ACC112 (cell line): Measurements from ENCODE around the gene FAF1.

Experiments
- H2AFZ ChIP-seq: fragments of 200-600 bp; sonication (generic); one replicate; pipeline ENCODE4 v1.6.0; 2017; ENCODE audit warnings: antibody characterized with exemption, low read length; ENCODE audit not compliant: unreplicated experiment
- H3K27ac ChIP-seq: fragments of 200-600 bp; sonication (generic); 2 replicates; pipeline ENCODE4 v1.5.1; 2014; ENCODE audit warnings: low read depth, mild to moderate bottlenecking, antibody characterized with exemption, low read length, moderate library complexity
- H3K27me3 ChIP-seq: fragments of 200-600 bp; sonication (generic); 2 replicates; pipeline ENCODE4 v1.6.1; 2014; ENCODE audit warnings: mild to moderate bottlenecking, antibody characterized with exemption, low read length, moderate library complexity, mixed read lengths; ENCODE audit not compliant: insufficient read depth
- H3K36me3 ChIP-seq: fragments of 200-600 bp; sonication (generic); 2 replicates; pipeline ENCODE4 v1.6.1; 2016; ENCODE audit warnings: mild to moderate bottlenecking, antibody characterized with exemption, low read length, moderate library complexity, mixed read lengths; ENCODE audit not compliant: insufficient read depth
- H3K4me1 ChIP-seq: fragments of 200-600 bp; sonication (generic); one replicate; pipeline ENCODE4 v1.6.1; 2016; ENCODE audit warnings: low read length, mixed read lengths; ENCODE audit not compliant: insufficient read depth, unreplicated experiment, control insufficient read depth
- H3K4me3 ChIP-seq: fragments of 200-600 bp; sonication (generic); 2 replicates; pipeline ENCODE4 v1.5.1; 2014; ENCODE audit warnings: mild to moderate bottlenecking, low read depth, low read length
- H3K79me2 ChIP-seq: fragments of 200-600 bp; sonication (generic); one replicate; pipeline ENCODE4 v1.6.0; 2016; ENCODE audit warnings: low read length; ENCODE audit not compliant: control insufficient read depth, unreplicated experiment, insufficient read depth

FAF1 gene

GRCh38 chr1:50568782-50569181, 391.3 kb downstream of the FAF1 start:
- Histone ChIP-seq H3K79me2 (no peaks in the 10 kb centered on the region), H3K36me3 (no peaks in the 10 kb centered on the region), H3K27ac (no peak overlapping the region), H3K4me1 (no peaks in the 10 kb centered on the region), H2AFZ (no peak overlapping the region), H3K27me3 (no peaks in the 10 kb centered on the region), H3K4me3 (no peak overlapping the region)

DNA sequence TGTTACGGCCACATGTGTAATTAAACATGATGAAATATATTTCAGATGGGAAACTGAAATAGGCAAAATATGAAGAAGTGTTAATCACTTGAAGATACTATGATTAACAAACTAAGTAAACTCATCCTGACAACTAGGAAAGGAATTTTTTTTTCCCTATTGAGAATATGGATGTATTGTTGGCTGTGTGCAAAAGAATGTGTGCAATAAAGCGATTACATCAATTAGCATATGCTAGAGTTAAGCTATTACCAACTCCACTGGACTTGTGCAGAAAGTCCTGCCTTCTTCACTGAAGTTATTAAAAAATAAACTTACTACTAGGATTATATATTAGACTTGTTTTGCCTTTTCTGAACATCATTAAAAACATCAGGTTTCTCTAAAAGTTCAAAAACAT, 393.7 kb downstream of the FAF1 start:
- Histone ChIP-seq H3K36me3 (no peaks in the 10 kb centered on the region), H3K27ac (no peak overlapping the region), H3K4me3 (no peak overlapping the region), H2AFZ (no peak overlapping the region), H3K27me3 (no peaks in the 10 kb centered on the region), H3K79me2 (no peaks in the 10 kb centered on the region), H3K4me1 (no peaks in the 10 kb centered on the region)

GRCh38 chr1:50564417-50564816, 395.6 kb downstream of the FAF1 start:
- Histone ChIP-seq H3K36me3 (no peaks in the 10 kb centered on the region), H3K27ac (no peak overlapping the region), H3K27me3 (no peaks in the 10 kb centered on the region), H2AFZ (no peak overlapping the region), H3K4me3 (no peak overlapping the region), H3K79me2 (no peaks in the 10 kb centered on the region), H3K4me1 (no peaks in the 10 kb centered on the region)

- Histone ChIP-seq H3K27ac (no peak overlapping the region), H3K4me1 (no peaks in the 10 kb centered on the region), H2AFZ (no peak overlapping the region), H3K27me3 (no peaks in the 10 kb centered on the region), H3K79me2 (no peaks in the 10 kb centered on the region), H3K4me3 (no peak overlapping the region), H3K36me3 (no peaks in the 10 kb centered on the region)
Observed at GRCh38 chr1:50562106-50562505, 398.0 kb downstream of the FAF1 start.

DNA sequence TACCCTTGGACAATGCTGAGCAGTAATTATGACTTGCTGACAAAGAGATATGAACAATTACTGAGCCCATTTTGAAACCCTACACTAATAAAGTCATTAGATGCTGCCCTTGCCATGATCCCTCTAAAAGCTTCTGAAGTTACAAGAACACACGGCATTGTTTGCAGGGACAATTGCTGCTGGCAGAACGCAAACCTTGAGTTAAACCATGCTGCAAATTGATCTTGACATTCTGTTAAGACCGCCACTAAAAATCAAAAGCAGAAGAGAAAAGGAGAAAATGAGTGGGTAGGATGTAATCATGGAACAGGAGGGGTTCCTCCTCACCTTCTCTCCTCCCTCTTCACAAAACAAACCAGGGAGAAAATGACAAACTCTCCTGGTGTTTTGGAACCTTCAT, 400.6 kb downstream of the FAF1 start:
- Histone ChIP-seq H3K4me3 (no peak overlapping the region), H3K27ac (no peak overlapping the region), H3K27me3 (no peaks in the 10 kb centered on the region), H3K4me1 (peaks cover 4% of the 10 kb centered on the region), H3K79me2 (no peaks in the 10 kb centered on the region), H2AFZ (no peak overlapping the region), H3K36me3 (no peaks in the 10 kb centered on the region)

DNA sequence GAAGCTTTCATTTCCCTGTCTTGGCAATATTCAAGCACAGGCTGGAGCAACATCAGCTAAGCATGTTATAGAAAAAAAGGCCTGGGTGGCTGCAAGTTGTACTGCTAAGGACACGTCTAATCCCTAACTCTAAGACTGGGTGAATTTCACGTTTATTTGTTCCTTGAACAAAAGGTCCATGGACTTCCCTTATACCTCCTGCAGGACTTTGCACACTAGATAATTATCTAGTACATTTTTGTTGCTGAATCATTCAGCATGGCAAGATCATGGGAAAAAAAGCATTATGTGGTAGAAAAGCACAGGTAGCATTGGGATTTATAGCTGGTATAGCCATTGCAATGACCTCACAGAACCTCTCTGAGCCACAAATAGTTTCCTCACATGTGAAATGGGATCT, 406.1 kb downstream of the FAF1 start:
- Histone ChIP-seq H3K79me2 (no peaks in the 10 kb centered on the region), H3K4me3 (no peak overlapping the region), H2AFZ (no peak overlapping the region), H3K27me3 (no peaks in the 10 kb centered on the region), H3K4me1 (peaks cover 4% of the 10 kb centered on the region), H3K36me3 (no peaks in the 10 kb centered on the region), H3K27ac (no peak overlapping the region)

DNA sequence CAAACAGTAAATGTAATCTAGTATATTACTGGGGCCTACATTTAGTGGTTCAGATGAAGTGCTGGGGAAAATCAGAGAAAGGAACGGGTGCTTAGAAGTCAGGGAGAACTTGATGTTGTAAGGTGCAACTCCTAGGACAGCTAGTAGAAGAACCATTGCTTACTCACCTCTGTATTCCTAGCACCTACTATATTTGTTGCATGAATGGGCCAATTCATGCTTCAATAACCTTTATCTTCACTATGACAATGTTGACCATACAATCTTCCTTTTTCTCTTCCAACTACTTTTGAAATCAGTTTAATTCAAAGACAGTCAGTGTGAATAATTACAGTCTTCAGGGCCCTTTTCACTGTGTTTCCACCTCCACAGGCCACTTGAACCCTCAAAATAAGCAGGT, 411.8 kb downstream of the FAF1 start:
- Histone ChIP-seq H3K79me2 (no peaks in the 10 kb centered on the region), H3K4me3 (no peak overlapping the region), H3K36me3 (no peaks in the 10 kb centered on the region), H3K4me1 (no peaks in the 10 kb centered on the region), H3K27me3 (no peaks in the 10 kb centered on the region), H2AFZ (no peak overlapping the region), H3K27ac (no peak overlapping the region)

DNA sequence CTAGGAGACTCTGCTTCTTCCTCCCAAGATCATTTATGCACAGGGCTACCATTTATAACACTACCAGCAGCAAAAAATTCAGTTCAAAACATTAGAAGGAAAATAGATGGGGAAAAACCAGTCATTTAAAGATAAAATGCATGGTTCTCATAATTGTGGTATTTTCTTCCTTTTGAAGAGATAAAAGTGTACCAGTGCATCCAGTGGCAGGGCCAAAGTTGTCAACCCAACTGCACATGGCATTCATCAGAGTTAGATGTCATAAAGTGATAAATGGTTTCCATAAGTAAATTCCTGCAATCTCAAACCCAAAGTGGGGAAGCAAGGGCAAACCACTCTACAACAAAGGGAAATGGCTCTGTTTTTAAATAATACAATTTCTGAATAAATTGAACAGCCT, 417.7 kb downstream of the FAF1 start:
- no peaks in the 10 kb centered on the region for H3K4me1 ChIP-seq
- H3K36me3 ChIP-seq: no peaks in the 10 kb centered on the region
- no peak overlapping the region for H3K27ac ChIP-seq
- no peak overlapping the region for H2AFZ ChIP-seq
- no peaks in the 10 kb centered on the region for H3K79me2 ChIP-seq
- H3K4me3 ChIP-seq: no peak overlapping the region
- no peaks in the 10 kb centered on the region for H3K27me3 ChIP-seq

GRCh38 chr1:50538476-50538875, 421.6 kb downstream of the FAF1 start:
- no peaks in the 10 kb centered on the region for H3K27me3 ChIP-seq
- H3K36me3 ChIP-seq: no peaks in the 10 kb centered on the region
- H3K4me1 ChIP-seq: no peaks in the 10 kb centered on the region
- no peaks in the 10 kb centered on the region for H3K79me2 ChIP-seq
- no peak overlapping the region for H2AFZ ChIP-seq
- H3K27ac ChIP-seq: no peak overlapping the region
- no peak overlapping the region for H3K4me3 ChIP-seq

DNA sequence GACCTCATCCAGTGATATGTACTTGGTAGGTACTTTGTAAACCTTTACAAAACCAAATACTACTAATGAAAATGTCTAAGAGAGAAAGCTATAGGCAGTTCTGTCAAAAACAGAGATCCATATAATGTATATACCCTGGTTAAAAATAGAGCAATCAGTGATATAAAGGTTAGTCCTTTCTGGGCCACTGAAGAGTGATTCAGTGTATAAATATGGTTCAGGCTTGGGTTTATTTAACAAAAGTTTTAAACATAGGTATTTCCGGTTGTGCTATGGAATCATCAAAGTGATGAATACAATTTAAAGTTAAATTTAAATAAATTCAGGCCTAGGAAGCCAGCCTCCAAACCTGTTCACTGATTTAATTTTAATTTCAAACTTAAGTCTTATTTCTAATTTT, 428.5 kb downstream of the FAF1 start:
- H3K79me2 ChIP-seq: no peaks in the 10 kb centered on the region
- H3K27me3 ChIP-seq: no peaks in the 10 kb centered on the region
- H3K36me3 ChIP-seq: no peaks in the 10 kb centered on the region

GRCh38 chr1:50531027-50531426, 429.0 kb downstream of the FAF1 start:
- Histone ChIP-seq H2AFZ (no peak overlapping the region), H3K36me3 (no peaks in the 10 kb centered on the region), H3K79me2 (no peaks in the 10 kb centered on the region), H3K27ac (no peak overlapping the region), H3K4me3 (no peak overlapping the region), H3K27me3 (no peaks in the 10 kb centered on the region), H3K4me1 (no peaks in the 10 kb centered on the region)

More for the DNA sequence above, 428.5 kb downstream of the FAF1 start:
- Histone ChIP-seq H3K27ac (no peak overlapping the region), H3K4me3 (no peak overlapping the region), H2AFZ (no peak overlapping the region), H3K4me1 (no peaks in the 10 kb centered on the region)

- Histone ChIP-seq H3K36me3 (no peaks in the 10 kb centered on the region), H3K27me3 (no peaks in the 10 kb centered on the region), H2AFZ (no peak overlapping the region), H3K27ac (no peak overlapping the region), H3K79me2 (no peaks in the 10 kb centered on the region), H3K4me1 (no peaks in the 10 kb centered on the region), H3K4me3 (no peak overlapping the region)
Observed at GRCh38 chr1:50529510-50529909, 430.6 kb downstream of the FAF1 start.
